HepG2 (cell line): ENCODE results near the gene CSK. TPM values are rescaled to one million over a fixed set of nuclear protein-coding genes. Genes with fewer than 3 reads are reported as not detected.

Experiments
- ATAC-seq: fragments of 200-7000 bp; cut with Tn5 transposase; 3 replicates; pipeline ENCODE4 v1.9.1; 2020; ENCODE audit warnings: mild to moderate bottlenecking, moderate library complexity
- BruUV-seq: library from RNA; stranded (reverse); fragments of 400-500 nt; replicated peaks from 2 replicates; lab custom pipeline; 2021; lab: Mats Ljungman, UMichigan
- CTCF ChIA-PET: fragments of 300-600 bp; formaldehyde crosslinking; extraction: SDS; loops from one replicate; lab custom pipeline; 2021; ENCODE audit warnings: low total read pairs, inconsistent platforms, low intra/inter-chr PET ratio; lab: Yijun Ruan, JAX
- POLR2A ChIA-PET: fragments of 350-600 bp; sonication (Branson Sonifier 250); formaldehyde crosslinking; loops from one replicate; lab custom pipeline; 2020; ENCODE audit warnings: antibody characterized with exemption, inconsistent platforms; lab: Yijun Ruan, JAX
- DNase-seq: peaks from one replicate; pipeline ENCODE4 v3.0.0-alpha.2; 2015; ENCODE audit warnings: low spot score
- FAIRE-seq: peaks from 3 replicates; lab custom pipeline; 2011; peaks lifted over from hg19 to GRCh38; lab: Jason Lieb, UNC
- H2AFZ ChIP-seq: one replicate; pipeline ENCODE4 v1.6.1; 2011; ENCODE audit warnings: low read length, inconsistent platforms
- H3K27ac ChIP-seq: fragments of 300-600 bp; 3 replicates; pipeline ENCODE4 v1.8.0; 2011; ENCODE audit warnings: mixed run types, mild to moderate bottlenecking, mixed read lengths, low read length, inconsistent platforms; ENCODE audit not compliant: insufficient read depth; ENCODE audit errors: extremely low read length
- H3K27me3 ChIP-seq, 2 experiments: fragments of 200-600 bp in 1 of 2; 2 replicates in 1 of 2; 3 replicates in 1 of 2; pipeline versions ENCODE4 v1.6.0 to v1.8.0; 2011; ENCODE audit warnings: low read length in 2 of 2, mild to moderate bottlenecking in 2 of 2, moderate library complexity in 2 of 2, inconsistent platforms in 1 of 2; ENCODE audit not compliant: insufficient read depth in 2 of 2, control insufficient read depth in 1 of 2
- H3K36me3 ChIP-seq, 2 experiments: fragments of 200-600 bp in 1 of 2; replicated peaks in 1 of 2; 2 replicates in 1 of 2; 3 replicates in 1 of 2; pipeline versions ENCODE4 v1.5.1 to v1.8.0; 2011; ENCODE audit warnings: low read length in 2 of 2, inconsistent platforms in 1 of 2; ENCODE audit not compliant: insufficient read depth in 2 of 2, control insufficient read depth in 1 of 2
- H3K4me1 ChIP-seq: 2 replicates; pipeline ENCODE4 v1.5.1; 2012; ENCODE audit warnings: low read length, inconsistent platforms; ENCODE audit not compliant: insufficient read depth
- H3K4me2 ChIP-seq: 2 replicates; pipeline ENCODE4 v1.6.0; 2011; ENCODE audit warnings: low read depth, low read length, inconsistent platforms
- H3K4me3 ChIP-seq, 3 experiments: fragments of 200-600 bp in 1 of 3; sonication (generic), shearing (Covaris generic) in 1 of 3; replicated peaks in 1 of 3; 2 replicates each; pipeline ENCODE4 v1.5.1; 2011 to 2016; ENCODE audit warnings: low read length in 3 of 3, inconsistent platforms in 2 of 3, low read depth in 2 of 3, mild to moderate bottlenecking in 2 of 3, control low read depth in 1 of 3, mixed read lengths in 1 of 3; ENCODE audit not compliant: insufficient read depth in 1 of 3
- H3K79me2 ChIP-seq: one replicate; pipeline ENCODE4 v1.6.1; 2011; ENCODE audit warnings: low read length, inconsistent platforms; ENCODE audit not compliant: insufficient read depth
- H3K9ac ChIP-seq: 2 replicates; pipeline ENCODE4 v1.6.0; 2011; ENCODE audit warnings: mild to moderate bottlenecking, low read depth, low read length, inconsistent platforms; ENCODE audit not compliant: insufficient read depth
- H3K9me3 ChIP-seq: 2 replicates; pipeline ENCODE4 v1.5.1; 2012; ENCODE audit warnings: mild to moderate bottlenecking, low read length
- H4K20me1 ChIP-seq: 2 replicates; pipeline ENCODE4 v1.6.0; 2011; ENCODE audit warnings: inconsistent platforms, mild to moderate bottlenecking, low read length, moderate library complexity; ENCODE audit not compliant: insufficient read depth
- RBM39 ChIP-seq: fragments of 200-400 bp; formaldehyde crosslinking; IDR thresholded peaks from one replicate; pipeline ENCODE4 v1.6.1; 2018; ENCODE audit warnings: antibody characterized with exemption, mild to moderate bottlenecking, low read depth, low read length; ENCODE audit not compliant: poor library complexity, severe bottlenecking
- ZNF350 ChIP-seq: sonication (generic); formaldehyde crosslinking; IDR thresholded peaks from 2 replicates; pipeline ENCODE4 v1.4.0; 2020; ENCODE audit warnings: mild to moderate bottlenecking, low read depth, missing genetic modification reagents, borderline replicate concordance
- ZNF556 ChIP-seq: sonication (generic); formaldehyde crosslinking; IDR thresholded peaks from 2 replicates; pipeline ENCODE4 v1.4.0; 2020; ENCODE audit warnings: mild to moderate bottlenecking, missing genetic modification reagents, borderline replicate concordance
- ZNF839 ChIP-seq: sonication (generic); formaldehyde crosslinking; IDR thresholded peaks from 2 replicates; pipeline ENCODE4 v1.4.0; 2020; ENCODE audit warnings: missing genetic modification reagents, mild to moderate bottlenecking, borderline replicate concordance
- WGBS: methylation state at CpG from one replicate; pipeline ENCODE4 v1.1.6; 2017; ENCODE audit warnings: low lambda C conversion rate; 5-methylcytosine and 5-hydroxymethylcytosine counted together
- in situ Hi-C: cut with HindIII; loops from 2 replicates; pipeline ENCODE4 v1.10.0; 2017; ENCODE audit warnings: low pct_unique_long_range_greater_than_20kb; ENCODE audit not compliant: extremely low pct_ligation_motif_present
- intact Hi-C: fragments of 100-400 bp; cut with micrococcal nuclease; formaldehyde crosslinking; loops from one replicate; pipeline ENCODE4 v1.10.0; 2022; ENCODE audit not compliant: unreplicated experiment
- polyA plus RNA-seq, 8 experiments: library from polyadenylated mRNA; depleted of rRNA in 3 of 8; stranded (reverse) in 7 of 8; unstranded in 1 of 8; fragments of >200 nt; fragmentation: Illumina TruSeq in 4 of 8; extraction: Trizol in 4 of 8; gene quantifications; 2 replicates each; pipeline versions ENCODE4 v1.2.1 to v1.2.3, GENCODE V29; 2011 to 2016; ENCODE audit warnings: low read depth in 4 of 8, missing spikeins in 1 of 8, mixed read lengths in 1 of 8; ENCODE audit not compliant: insufficient read depth in 1 of 8
- total RNA-seq, 5 experiments: library from RNA; depleted of rRNA; stranded (reverse); fragments of >200 nt; fragmentation: Illumina TruSeq; extraction: Trizol; gene quantifications; 2 replicates each; pipeline ENCODE4 v1.2.3, GENCODE V29; 2016; ENCODE audit warnings: low read depth in 1 of 5
- TF ChIP-seq, protein P1 (sequence below): sonication (generic); formaldehyde crosslinking; IDR thresholded peaks from 2 replicates; pipeline ENCODE4 v1.5.0; 2020; ENCODE audit warnings: missing genetic modification reagents
- TF ChIP-seq, protein P2 (sequence below): IDR thresholded peaks from 2 replicates; pipeline ENCODE4 v1.6.1; 2016; ENCODE audit warnings: missing compliant biosample characterization, missing genetic modification reagents, borderline replicate concordance
- TF ChIP-seq, protein P3 (sequence below): sonication (generic); formaldehyde crosslinking; IDR thresholded peaks from 2 replicates; pipeline ENCODE4 v1.5.1; 2020; ENCODE audit warnings: missing genetic modification reagents, mild to moderate bottlenecking, borderline replicate concordance
- TF ChIP-seq, protein P4 (sequence below): sonication (generic); formaldehyde crosslinking; IDR thresholded peaks from 2 replicates; pipeline ENCODE4 v1.4.0; 2020; ENCODE audit warnings: missing genetic modification reagents

Gene CSK
- total and polyA plus RNA-seq, 2 of the 13 experiments (the other 11 are each of a cell fraction or from before 2014, with no cell fraction given): 12.5 to 21.3 TPM

DNA sequence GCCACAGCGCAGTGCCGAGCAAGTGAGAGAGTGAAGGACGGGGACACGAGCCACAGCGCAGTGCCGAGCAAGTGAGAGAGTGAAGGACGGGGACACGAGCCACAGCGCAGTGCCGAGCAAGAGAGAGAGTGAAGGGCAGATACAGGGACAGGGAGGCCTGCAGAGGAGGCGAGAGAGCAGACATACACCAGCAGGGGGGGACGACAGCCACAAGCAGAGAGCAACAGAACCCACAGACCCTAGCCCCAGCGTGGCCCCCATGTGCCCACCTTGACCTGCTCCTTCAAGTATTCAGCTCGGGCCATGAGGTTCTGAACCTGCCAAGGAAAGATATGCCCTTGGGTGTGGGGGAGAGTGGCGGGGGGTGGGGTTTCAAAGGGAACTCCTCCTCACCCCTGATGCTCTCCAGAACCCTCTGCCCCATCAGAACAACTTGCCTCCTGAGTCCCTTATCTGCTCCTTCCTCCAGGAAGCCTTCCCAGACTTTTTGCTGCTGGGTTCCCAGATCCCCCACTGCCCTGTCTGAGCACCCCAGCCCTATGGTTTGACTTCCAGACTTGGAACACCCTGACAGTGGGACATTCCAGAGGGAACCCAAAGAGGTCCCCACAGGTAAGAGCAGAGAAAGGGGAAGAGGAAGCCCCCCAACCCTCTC lies 55.7 kb downstream of the CSK start (continued):
- TF ChIP-seq, protein P1, sequence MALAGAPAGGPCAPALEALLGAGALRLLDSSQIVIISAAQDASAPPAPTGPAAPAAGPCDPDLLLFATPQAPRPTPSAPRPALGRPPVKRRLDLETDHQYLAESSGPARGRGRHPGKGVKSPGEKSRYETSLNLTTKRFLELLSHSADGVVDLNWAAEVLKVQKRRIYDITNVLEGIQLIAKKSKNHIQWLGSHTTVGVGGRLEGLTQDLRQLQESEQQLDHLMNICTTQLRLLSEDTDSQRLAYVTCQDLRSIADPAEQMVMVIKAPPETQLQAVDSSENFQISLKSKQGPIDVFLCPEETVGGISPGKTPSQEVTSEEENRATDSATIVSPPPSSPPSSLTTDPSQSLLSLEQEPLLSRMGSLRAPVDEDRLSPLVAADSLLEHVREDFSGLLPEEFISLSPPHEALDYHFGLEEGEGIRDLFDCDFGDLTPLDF (CRISPR knock-in tag): no peak

DNA sequence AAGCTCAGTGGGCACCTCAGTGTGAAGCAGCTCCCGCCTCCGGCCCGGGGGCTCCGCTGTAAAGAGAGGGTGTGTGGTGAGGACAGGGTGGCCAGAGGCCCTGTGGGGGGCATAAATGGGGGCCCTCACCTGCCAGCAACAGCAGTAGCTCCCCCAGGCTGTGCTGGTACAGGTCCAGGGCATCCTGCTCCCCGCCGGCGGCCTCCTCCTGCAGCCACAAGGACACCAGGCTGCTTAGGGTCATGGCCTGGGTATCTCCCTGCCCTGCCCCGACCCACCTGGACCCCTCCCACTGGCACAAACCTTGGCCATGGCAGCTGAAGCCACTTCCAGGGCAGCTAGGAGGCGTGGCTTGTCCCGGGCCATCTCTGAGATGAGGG lies 56.2 kb downstream of the CSK start:
- no peak overlapping the region for H3K27ac ChIP-seq
- ATAC-seq (no peak), FAIRE-seq (no peak), DNase-seq (no peak)
- no TSS peak for BruUV-seq
- H4K20me1 ChIP-seq: no peaks in the 10 kb centered on the region
- H3K9me3 ChIP-seq: no peaks in the 10 kb centered on the region
- H3K36me3 ChIP-seq: peaks cover 2 to 3% of the 10 kb centered on the region in 2 experiments; a peak in 1 of 5 replicates
- no peak overlapping the region for H3K4me2 ChIP-seq
- no peak overlapping the region for H3K4me3 ChIP-seq
- intact Hi-C loops: no loop called here
- H3K79me2 ChIP-seq: no peaks in the 10 kb centered on the region
- TF ChIP-seq ZNF556 (CRISPR knock-in tag) (no peak), RBM39 (no peak), ZNF350 (CRISPR knock-in tag) (no peak), ZNF839 (CRISPR knock-in tag) (no peak)
- TF ChIP-seq, protein P2, sequence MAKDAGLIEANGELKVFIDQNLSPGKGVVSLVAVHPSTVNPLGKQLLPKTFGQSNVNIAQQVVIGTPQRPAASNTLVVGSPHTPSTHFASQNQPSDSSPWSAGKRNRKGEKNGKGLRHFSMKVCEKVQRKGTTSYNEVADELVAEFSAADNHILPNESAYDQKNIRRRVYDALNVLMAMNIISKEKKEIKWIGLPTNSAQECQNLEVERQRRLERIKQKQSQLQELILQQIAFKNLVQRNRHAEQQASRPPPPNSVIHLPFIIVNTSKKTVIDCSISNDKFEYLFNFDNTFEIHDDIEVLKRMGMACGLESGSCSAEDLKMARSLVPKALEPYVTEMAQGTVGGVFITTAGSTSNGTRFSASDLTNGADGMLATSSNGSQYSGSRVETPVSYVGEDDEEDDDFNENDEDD (CRISPR knock-in tag): no peak
- TF ChIP-seq, protein P3, sequence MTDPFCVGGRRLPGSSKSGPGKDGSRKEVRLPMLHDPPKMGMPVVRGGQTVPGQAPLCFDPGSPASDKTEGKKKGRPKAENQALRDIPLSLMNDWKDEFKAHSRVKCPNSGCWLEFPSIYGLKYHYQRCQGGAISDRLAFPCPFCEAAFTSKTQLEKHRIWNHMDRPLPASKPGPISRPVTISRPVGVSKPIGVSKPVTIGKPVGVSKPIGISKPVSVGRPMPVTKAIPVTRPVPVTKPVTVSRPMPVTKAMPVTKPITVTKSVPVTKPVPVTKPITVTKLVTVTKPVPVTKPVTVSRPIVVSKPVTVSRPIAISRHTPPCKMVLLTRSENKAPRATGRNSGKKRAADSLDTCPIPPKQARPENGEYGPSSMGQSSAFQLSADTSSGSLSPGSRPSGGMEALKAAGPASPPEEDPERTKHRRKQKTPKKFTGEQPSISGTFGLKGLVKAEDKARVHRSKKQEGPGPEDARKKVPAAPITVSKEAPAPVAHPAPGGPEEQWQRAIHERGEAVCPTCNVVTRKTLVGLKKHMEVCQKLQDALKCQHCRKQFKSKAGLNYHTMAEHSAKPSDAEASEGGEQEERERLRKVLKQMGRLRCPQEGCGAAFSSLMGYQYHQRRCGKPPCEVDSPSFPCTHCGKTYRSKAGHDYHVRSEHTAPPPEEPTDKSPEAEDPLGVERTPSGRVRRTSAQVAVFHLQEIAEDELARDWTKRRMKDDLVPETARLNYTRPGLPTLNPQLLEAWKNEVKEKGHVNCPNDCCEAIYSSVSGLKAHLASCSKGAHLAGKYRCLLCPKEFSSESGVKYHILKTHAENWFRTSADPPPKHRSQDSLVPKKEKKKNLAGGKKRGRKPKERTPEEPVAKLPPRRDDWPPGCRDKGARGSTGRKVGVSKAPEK (CRISPR knock-in tag): no peak
- TF ChIP-seq, protein P4, sequence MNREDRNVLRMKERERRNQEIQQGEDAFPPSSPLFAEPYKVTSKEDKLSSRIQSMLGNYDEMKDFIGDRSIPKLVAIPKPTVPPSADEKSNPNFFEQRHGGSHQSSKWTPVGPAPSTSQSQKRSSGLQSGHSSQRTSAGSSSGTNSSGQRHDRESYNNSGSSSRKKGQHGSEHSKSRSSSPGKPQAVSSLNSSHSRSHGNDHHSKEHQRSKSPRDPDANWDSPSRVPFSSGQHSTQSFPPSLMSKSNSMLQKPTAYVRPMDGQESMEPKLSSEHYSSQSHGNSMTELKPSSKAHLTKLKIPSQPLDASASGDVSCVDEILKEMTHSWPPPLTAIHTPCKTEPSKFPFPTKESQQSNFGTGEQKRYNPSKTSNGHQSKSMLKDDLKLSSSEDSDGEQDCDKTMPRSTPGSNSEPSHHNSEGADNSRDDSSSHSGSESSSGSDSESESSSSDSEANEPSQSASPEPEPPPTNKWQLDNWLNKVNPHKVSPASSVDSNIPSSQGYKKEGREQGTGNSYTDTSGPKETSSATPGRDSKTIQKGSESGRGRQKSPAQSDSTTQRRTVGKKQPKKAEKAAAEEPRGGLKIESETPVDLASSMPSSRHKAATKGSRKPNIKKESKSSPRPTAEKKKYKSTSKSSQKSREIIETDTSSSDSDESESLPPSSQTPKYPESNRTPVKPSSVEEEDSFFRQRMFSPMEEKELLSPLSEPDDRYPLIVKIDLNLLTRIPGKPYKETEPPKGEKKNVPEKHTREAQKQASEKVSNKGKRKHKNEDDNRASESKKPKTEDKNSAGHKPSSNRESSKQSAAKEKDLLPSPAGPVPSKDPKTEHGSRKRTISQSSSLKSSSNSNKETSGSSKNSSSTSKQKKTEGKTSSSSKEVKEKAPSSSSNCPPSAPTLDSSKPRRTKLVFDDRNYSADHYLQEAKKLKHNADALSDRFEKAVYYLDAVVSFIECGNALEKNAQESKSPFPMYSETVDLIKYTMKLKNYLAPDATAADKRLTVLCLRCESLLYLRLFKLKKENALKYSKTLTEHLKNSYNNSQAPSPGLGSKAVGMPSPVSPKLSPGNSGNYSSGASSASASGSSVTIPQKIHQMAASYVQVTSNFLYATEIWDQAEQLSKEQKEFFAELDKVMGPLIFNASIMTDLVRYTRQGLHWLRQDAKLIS (CRISPR knock-in tag): no peak
- no peak overlapping the region for H3K9ac ChIP-seq
- WGBS: 97% methylated on average over 6 of the region's 10 CpGs
- no peak overlapping the region for H2AFZ ChIP-seq
- H3K4me1 ChIP-seq: peaks cover 24% of the 10 kb centered on the region
- in situ Hi-C loops: no loop called here
- ChIA-PET CTCF (interaction anchor here (1.2 kb wide), 1 partner anchor 112 kb away, joined by 4 read pairs; no protein-coding TSS in a partner anchor), POLR2A (no interaction called here)
- no peaks in the 10 kb centered on the region for H3K27me3 ChIP-seq
